Measurements from ENCODE around the gene VPS13D. TPM values are rescaled to one million over a fixed set of nuclear protein-coding genes. Genes with fewer than 3 reads are reported as not detected.

VPS13D gene
- total and polyA plus RNA-seq, 2 of the 4 experiments (the other 2 are of a cell fraction), result 9.0 to 16.3 TPM

DNA sequence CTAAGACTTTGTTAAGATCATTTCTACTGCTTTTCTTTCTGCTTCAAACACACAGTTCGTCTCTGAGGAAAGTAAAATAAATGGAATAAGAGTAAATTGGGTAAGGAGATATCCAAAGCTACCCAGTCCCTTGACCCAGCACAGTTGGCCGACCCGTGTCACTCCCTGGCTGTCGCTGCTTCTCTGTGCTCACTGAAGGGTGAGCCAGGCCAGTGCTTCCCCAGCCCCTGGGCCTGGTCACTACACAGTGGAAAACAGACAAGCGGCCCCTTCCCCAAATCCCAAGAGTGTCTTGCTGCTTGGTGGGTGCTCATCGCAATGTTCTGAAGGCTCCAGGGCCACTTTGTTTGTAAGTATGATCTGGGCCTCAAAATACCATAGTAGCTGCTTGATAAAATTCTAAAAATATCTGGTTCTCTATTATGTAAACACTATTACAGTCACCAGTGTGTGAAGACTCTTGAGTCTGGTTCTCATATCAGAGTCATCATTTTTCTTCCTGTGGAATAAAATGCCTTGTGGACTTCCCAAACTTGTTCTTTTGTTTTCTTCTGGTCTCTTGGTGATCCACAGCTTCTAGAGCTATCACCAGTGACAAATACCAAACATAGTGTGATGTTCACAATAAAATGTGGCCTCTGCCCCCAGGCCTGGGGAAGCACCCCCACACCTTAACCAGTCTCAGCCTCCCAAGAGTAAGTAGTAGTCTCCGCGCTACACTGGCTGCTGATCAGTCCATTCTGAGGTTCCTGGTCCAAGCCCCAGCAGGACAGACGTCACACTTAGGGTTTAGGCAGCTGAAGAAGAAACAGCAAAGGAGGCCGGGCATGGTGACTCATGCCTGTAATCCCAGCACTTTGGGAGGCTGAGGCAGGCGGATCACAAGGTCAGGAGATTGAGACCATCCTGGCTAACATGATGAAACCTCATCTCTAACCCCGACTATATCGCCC is 282.0 kb downstream of the VPS13D start:
- in situ Hi-C loops (cut with MboI; ENCODE audit: low sequenced_read_pairs), result no loop called here
- WGBS, 2 experiments (ENCODE audit: extremely low coverage in 2 of 2, insufficient read length in 1 of 2), result 73 to 100% methylated on average over 2 to 4 of the region's 13 CpGs
- Histone ChIP-seq H2BK20ac (ENCODE audit: low read depth, low read length) (no peak overlapping the region), H2BK5ac (ENCODE audit: low read depth, low read length, poor library complexity, severe bottlenecking) (peak overlapping the region; percentile 3), H3K4me3 (ENCODE audit: insufficient read depth, low read depth, low read length) (no peak overlapping the region), H3K9me1 (ENCODE audit: insufficient read depth, low read length) (peaks cover 13% of the 10 kb centered on the region), H4K91ac (ENCODE audit: insufficient read depth, low read depth, low read length) (peak overlapping the region; percentile 14), H3K14ac (replicated peaks; ENCODE audit: low read depth, low read length) (peak overlapping the region; percentile 3; the same call in 1 of the 2 replicates), H4K8ac (ENCODE audit: low read depth in 2 of 2, low read length in 2 of 2) (peak overlapping the region in 1 of 2 experiments; percentile 23; a peak in 1 of 4 replicates), H2AFZ (replicated peaks; ENCODE audit: low read length, poor library complexity) (no peak overlapping the region), H3K18ac (ENCODE audit: low read depth, low read length) (peak overlapping the region; percentile 6), H2BK15ac (ENCODE audit: low read depth, low read length) (no peak overlapping the region; the same call in 2 of the 3 replicates), H2AK9ac (replicated peaks; ENCODE audit: low read depth, low read length, poor library complexity) (no peak overlapping the region), H4K20me1 (ENCODE audit: insufficient read depth, low read length) (no peaks in the 10 kb centered on the region), H3K27ac (ENCODE audit: insufficient read depth, low read length) (peak overlapping the region; percentile 28; the same call in 1 of the 2 replicates), H3K9ac (ENCODE audit: low read depth, low read length) (no peak overlapping the region), H3K27me3 (ENCODE audit: control insufficient read depth, insufficient read depth, low read length) (no peaks in the 10 kb centered on the region), H3K4me2 (ENCODE audit: low read depth, low read length) (no peak overlapping the region), H3K4ac (ENCODE audit: low read depth, low read length) (peak overlapping the region; percentile 69), H4K5ac (ENCODE audit: low read depth, low read length) (peak overlapping the region; percentile 9; the same call in 1 of the 2 replicates), H3K9me3 (ENCODE audit: control insufficient read depth, insufficient read depth, low read length) (no peaks in the 10 kb centered on the region), H3K79me1 (ENCODE audit: low read depth in 1 of 2, low read length in 2 of 2) (no peaks in the 10 kb centered on the region), H3K23ac (ENCODE audit: low read depth, low read length) (0 out of 2 replicates have a peak overlapping the region, but pooled peaks have one; percentile 23), H3K4me1 (ENCODE audit: control insufficient read depth, insufficient read depth, low read length) (peaks cover 14% of the 10 kb centered on the region), H2AK5ac (ENCODE audit: low read depth, low read length) (peak overlapping the region; percentile 44; the same call in 1 of the 2 replicates), H3K36me3 (ENCODE audit: control insufficient read depth, insufficient read depth, low read length) (peaks cover 10% of the 10 kb centered on the region; the same call in 1 of the 2 replicates), H2BK120ac (ENCODE audit: low read depth, low read length) (peak overlapping the region; percentile 39; the same call in 1 of the 2 replicates), H3K56ac (ENCODE audit: extremely low read depth, insufficient read depth, low read length) (no peak overlapping the region)
- intact Hi-C loops (cut with micrococcal nuclease), result no loop called here
- BruUV-seq (replicated peaks), result no TSS peak
- dilution Hi-C loops (cut with HindIII; ENCODE audit: low sequenced_read_pairs, unreplicated experiment), result no loop called here
- POLR2A ChIA-PET (ENCODE audit: unreplicated experiment), result no interaction called here
- ATAC-seq (ENCODE audit: low read depth) (peak; percentile 64; the same call in 1 of the 2 replicates), DNase-seq (peak; percentile 61)
- no peak for TF ChIP-seq MAZ (IDR thresholded peaks at IDR 0.05; ENCODE audit: borderline replicate concordance, low read depth, low read length)
- no peak for TF ChIP-seq SMC3 (IDR thresholded peaks at IDR 0.05; ENCODE audit: low read depth, low read length)
- TF ChIP-seq CHD1 (IDR thresholded peaks at IDR 0.05; ENCODE audit: low read depth, low read length), result no peak
- TF ChIP-seq RFX5 (IDR thresholded peaks at IDR 0.05; ENCODE audit: low read depth, low read length), result no peak
- TF ChIP-seq MXI1 (IDR thresholded peaks at IDR 0.05; ENCODE audit: borderline replicate concordance, low read depth, low read length), result no peak
- TF ChIP-seq ELK1 (IDR thresholded peaks at IDR 0.05; ENCODE audit: borderline replicate concordance, low read depth, low read length), result no peak
- TF ChIP-seq POLR2A (IDR thresholded peaks at IDR 0.05; ENCODE audit: low read depth, low read length), result no peak
- TF ChIP-seq BHLHE40 (IDR thresholded peaks at IDR 0.05; ENCODE audit: low read depth, low read length), result no peak
- no peak; the same call in 1 of the 2 replicates for TF ChIP-seq FOS (IDR thresholded peaks at IDR 0.05; ENCODE audit: low read depth, low read length)
- no peak for TF ChIP-seq CTCF (conservative IDR thresholded peaks at IDR 0.05; ENCODE audit: low read depth, low read length)
- TF ChIP-seq MAFK (IDR thresholded peaks at IDR 0.05; ENCODE audit: low read depth, low read length), result no peak
- no peak; the same call in 1 of the 2 replicates for TF ChIP-seq NFE2L2 (IDR thresholded peaks at IDR 0.05; ENCODE audit: low read depth, low read length)
- TF ChIP-seq CEBPB (IDR thresholded peaks at IDR 0.05; ENCODE audit: low read depth, low read length), result no peak
- TF ChIP-seq RAD21 (IDR thresholded peaks at IDR 0.05; ENCODE audit: low read length), result no peak
- CTCF ChIA-PET, result no interaction called here
